A549 treated with GW870086 at 1 μM for 4 hours (cell line): ENCODE measurements around the gene SPOP. TPM values are rescaled to one million over a fixed set of nuclear protein-coding genes. Genes with fewer than 3 reads are reported as not detected.

Experiments used
- total RNA-seq: library from RNA; stranded (reverse); fragments of 200-300 nt; extraction: Qiagen RNA extraction; gene quantifications from 5 replicates; pipeline ENCODE4 v1.2.3, GENCODE V29; 2022; ENCODE audit warnings: low read depth

The SPOP gene
- total RNA-seq, result 36.0 to 39.2 TPM (median 38.4 TPM) in 5 replicates

GRCh38 chr17:49677933-49678847 is at the start of gene SPOP:
TSS of gene SPOP (minus strand) at chr17:49678097. CDS start at chr17:49622810, 55,287 bp downstream.

GRCh38 chr17:49707608-49708514 is 30.0 kb upstream of the SPOP start, which contains the start of gene SLC35B1:
TSS of gene SLC35B1 (minus strand) at chr17:49707964. CDS start at chr17:49707833, 131 bp downstream.

GRCh38 chr17:49575679-49576087 is 102.2 kb downstream of the SPOP start, which contains the start of gene NXPH3:
TSS of gene NXPH3 (plus strand) at chr17:49575871. CDS start at chr17:49576220, 349 bp downstream.

Other genes with a start within 250 kb of the SPOP start
- gene NGFR, start 182.8 kb downstream of the SPOP start, total RNA-seq, result 0.49 to 1.2 TPM (median 0.85 TPM) in 5 replicates
- 0.43 to 0.80 TPM (median 0.68 TPM) in 5 replicates for gene NXPH3, start 102.2 kb downstream of the SPOP start, total RNA-seq
- 84.5 to 100 TPM (median 96.1 TPM) in 5 replicates for gene SLC35B1, start 29.9 kb upstream of the SPOP start, total RNA-seq
- 1.2 to 1.3 TPM (median 1.2 TPM) in 5 replicates for gene FAM117A, start 86.0 kb upstream of the SPOP start, total RNA-seq
- gene KAT7, start 110.6 kb upstream of the SPOP start, total RNA-seq, result 24.0 to 28.7 TPM (median 27.4 TPM) in 5 replicates
- not detected in 5 replicates for gene TAC4, start 170.0 kb upstream of the SPOP start, total RNA-seq